HEK293 (cell line): ENCODE measurements around the gene TSPYL6.

Experiments used
- ATF2 ChIP-seq: fragments of 450-650 bp; formaldehyde crosslinking; IDR thresholded peaks from 2 replicates; pipeline ENCODE4 v1.5.1; 2016; ENCODE audit warnings: missing biosample characterization, missing genetic modification characterization, low read depth
- BCL11B ChIP-seq: fragments of 450-650 bp; formaldehyde crosslinking; IDR thresholded peaks from 2 replicates; pipeline ENCODE4 v1.5.1; 2016; ENCODE audit warnings: low read depth, missing biosample characterization, missing genetic modification characterization
- CTCF ChIP-seq: fragments of 450-650 bp; formaldehyde crosslinking; IDR thresholded peaks from 2 replicates; pipeline ENCODE4 v1.5.1; 2016; ENCODE audit warnings: missing biosample characterization, missing genetic modification characterization
- KLF1 ChIP-seq: fragments of 450-650 bp; formaldehyde crosslinking; IDR thresholded peaks from 2 replicates; pipeline ENCODE4 v1.5.1; 2016; ENCODE audit warnings: missing biosample characterization, missing genetic modification characterization
- PRDM1 ChIP-seq: fragments of 450-650 bp; formaldehyde crosslinking; IDR thresholded peaks from 2 replicates; pipeline ENCODE4; 2016; ENCODE audit warnings: missing biosample characterization, missing genetic modification characterization
- REPIN1 ChIP-seq: fragments of 450-650 bp; formaldehyde crosslinking; IDR thresholded peaks from 2 replicates; pipeline ENCODE4 v1.5.1; 2017; ENCODE audit warnings: missing biosample characterization, missing genetic modification characterization, low read depth
- SALL2 ChIP-seq: fragments of 450-650 bp; formaldehyde crosslinking; IDR thresholded peaks from 2 replicates; pipeline ENCODE4 v1.5.0; 2017; ENCODE audit warnings: missing biosample characterization, mild to moderate bottlenecking, missing genetic modification characterization, borderline replicate concordance
- ZNF184 ChIP-seq: fragments of 450-650 bp; IDR thresholded peaks from 2 replicates; pipeline ENCODE4 v1.5.1; 2018; ENCODE audit warnings: missing biosample characterization, mild to moderate bottlenecking, missing genetic modification characterization
- ZNF747 ChIP-seq: fragments of 450-650 bp; formaldehyde crosslinking; IDR thresholded peaks from 2 replicates; pipeline ENCODE4 v1.5.1; 2016; ENCODE audit warnings: missing biosample characterization, missing genetic modification characterization
- ZNF776 ChIP-seq: fragments of 450-650 bp; formaldehyde crosslinking; IDR thresholded peaks from 2 replicates; pipeline ENCODE4 v1.5.0; 2017; ENCODE audit warnings: missing biosample characterization, missing genetic modification characterization, borderline replicate concordance
- ZSCAN18 ChIP-seq: fragments of 450-650 bp; formaldehyde crosslinking; IDR thresholded peaks from 2 replicates; pipeline ENCODE4 v1.5.1; 2016; ENCODE audit warnings: missing biosample characterization, missing genetic modification characterization

GRCh38 chr2:54233832-54234649 is 22.0 kb downstream of the TSPYL6 start:
- TF ChIP-seq CTCF (no peak), ZNF776 (tag by site-specific recombination) (no peak), ZNF747 (tag by site-specific recombination) (no peak), SALL2 (no peak), BCL11B (no peak), ATF2 (tag by site-specific recombination) (no peak), ZSCAN18 (tag by site-specific recombination) (no peak), ZNF184 (tag by site-specific recombination) (no peak), KLF1 (tag by site-specific recombination) (no peak), REPIN1 (tag by site-specific recombination) (no peak), PRDM1 (tag by site-specific recombination) (no peak)
